ENCODE measurements around the gene RASGRF2. TPM values are rescaled to one million over a fixed set of nuclear protein-coding genes. Genes with fewer than 3 reads are reported as not detected.

RASGRF2 gene, protein sequence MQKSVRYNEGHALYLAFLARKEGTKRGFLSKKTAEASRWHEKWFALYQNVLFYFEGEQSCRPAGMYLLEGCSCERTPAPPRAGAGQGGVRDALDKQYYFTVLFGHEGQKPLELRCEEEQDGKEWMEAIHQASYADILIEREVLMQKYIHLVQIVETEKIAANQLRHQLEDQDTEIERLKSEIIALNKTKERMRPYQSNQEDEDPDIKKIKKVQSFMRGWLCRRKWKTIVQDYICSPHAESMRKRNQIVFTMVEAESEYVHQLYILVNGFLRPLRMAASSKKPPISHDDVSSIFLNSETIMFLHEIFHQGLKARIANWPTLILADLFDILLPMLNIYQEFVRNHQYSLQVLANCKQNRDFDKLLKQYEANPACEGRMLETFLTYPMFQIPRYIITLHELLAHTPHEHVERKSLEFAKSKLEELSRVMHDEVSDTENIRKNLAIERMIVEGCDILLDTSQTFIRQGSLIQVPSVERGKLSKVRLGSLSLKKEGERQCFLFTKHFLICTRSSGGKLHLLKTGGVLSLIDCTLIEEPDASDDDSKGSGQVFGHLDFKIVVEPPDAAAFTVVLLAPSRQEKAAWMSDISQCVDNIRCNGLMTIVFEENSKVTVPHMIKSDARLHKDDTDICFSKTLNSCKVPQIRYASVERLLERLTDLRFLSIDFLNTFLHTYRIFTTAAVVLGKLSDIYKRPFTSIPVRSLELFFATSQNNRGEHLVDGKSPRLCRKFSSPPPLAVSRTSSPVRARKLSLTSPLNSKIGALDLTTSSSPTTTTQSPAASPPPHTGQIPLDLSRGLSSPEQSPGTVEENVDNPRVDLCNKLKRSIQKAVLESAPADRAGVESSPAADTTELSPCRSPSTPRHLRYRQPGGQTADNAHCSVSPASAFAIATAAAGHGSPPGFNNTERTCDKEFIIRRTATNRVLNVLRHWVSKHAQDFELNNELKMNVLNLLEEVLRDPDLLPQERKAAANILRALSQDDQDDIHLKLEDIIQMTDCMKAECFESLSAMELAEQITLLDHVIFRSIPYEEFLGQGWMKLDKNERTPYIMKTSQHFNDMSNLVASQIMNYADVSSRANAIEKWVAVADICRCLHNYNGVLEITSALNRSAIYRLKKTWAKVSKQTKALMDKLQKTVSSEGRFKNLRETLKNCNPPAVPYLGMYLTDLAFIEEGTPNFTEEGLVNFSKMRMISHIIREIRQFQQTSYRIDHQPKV (N-terminal part only)
- total RNA-seq = 6.1 and 12.0 TPM in 2 replicates

DNA sequence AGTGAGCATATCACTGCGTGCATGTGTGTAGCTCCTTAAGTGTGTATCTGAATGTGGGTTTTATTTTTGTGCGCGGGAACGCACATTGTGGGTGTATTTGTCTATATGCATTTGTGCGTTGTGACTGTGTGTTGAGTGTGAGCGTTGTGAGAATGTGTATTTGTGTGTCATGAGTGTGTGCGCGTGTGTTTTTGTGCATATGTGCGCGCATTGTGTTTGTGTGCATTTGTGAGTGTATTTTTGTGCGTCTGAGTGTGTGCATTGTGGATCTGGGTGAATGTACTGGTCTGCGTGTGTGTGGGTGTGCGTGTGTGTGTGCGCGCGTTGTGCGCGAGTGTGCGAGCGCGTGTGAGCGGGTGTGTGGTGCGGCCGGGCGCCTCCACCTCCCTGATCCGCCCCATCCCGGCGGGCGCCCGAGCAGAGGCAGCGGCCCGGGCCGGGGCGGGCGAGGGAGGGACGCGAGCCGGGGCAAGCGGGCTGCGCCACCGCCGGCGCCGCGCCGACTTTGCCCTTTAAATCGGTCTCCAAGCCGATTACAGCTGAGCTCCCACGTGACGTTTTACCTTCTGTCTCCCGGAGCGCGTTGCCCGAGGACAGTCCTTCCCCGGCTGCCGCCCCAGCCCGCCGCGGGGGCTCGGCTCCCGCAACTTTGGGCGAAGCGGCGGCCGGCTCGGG lies at the start of gene RASGRF2:
TSS of gene RASGRF2 (plus strand) at position 596 of the 675 bp plus-strand sequence. CDS start 376 bp downstream, outside the sequence.

GRCh38 chr5:81233080-81233634 lies 273.0 kb downstream of the RASGRF2 start, which contains the start of gene CKMT2:
TSS of gene CKMT2 (plus strand) at chr5:81233322. CDS start at chr5:81251133, 17,811 bp downstream.

All from bronchial smooth muscle cell (primary cell).